ENCODE measurements around the gene ANKH.

ANKH gene

DNA sequence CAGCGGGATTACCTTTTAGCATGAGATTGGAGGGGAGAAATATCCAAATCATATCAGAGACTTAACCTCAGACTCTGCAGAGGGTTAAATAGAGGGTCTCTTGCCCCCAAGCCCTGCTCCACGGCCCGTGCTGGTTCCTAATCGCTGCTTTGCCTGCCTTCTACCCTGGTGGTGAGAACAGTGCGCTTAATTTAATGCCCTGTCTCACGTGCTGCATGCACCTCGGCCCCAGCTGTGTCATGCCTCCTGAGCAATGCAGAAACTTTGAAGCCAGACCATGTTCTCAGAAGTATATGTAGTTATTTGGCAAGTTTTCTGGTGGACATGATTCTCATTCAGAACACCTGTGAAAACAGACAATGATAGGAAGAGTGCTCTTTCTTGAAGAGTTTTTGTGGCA lies 205.6 kb downstream of the ANKH start:
- Histone ChIP-seq H3K27ac (ENCODE audit: insufficient read depth, low read length, poor library complexity, severe bottlenecking) (peak overlapping the region; percentile 85), H3K4me3 (ENCODE audit: insufficient read depth, low read depth, low read length, poor library complexity, severe bottlenecking) (peak overlapping the region; percentile 67)
- DNase-seq, result peak; percentile 29 to 39 (median 38)

DNA sequence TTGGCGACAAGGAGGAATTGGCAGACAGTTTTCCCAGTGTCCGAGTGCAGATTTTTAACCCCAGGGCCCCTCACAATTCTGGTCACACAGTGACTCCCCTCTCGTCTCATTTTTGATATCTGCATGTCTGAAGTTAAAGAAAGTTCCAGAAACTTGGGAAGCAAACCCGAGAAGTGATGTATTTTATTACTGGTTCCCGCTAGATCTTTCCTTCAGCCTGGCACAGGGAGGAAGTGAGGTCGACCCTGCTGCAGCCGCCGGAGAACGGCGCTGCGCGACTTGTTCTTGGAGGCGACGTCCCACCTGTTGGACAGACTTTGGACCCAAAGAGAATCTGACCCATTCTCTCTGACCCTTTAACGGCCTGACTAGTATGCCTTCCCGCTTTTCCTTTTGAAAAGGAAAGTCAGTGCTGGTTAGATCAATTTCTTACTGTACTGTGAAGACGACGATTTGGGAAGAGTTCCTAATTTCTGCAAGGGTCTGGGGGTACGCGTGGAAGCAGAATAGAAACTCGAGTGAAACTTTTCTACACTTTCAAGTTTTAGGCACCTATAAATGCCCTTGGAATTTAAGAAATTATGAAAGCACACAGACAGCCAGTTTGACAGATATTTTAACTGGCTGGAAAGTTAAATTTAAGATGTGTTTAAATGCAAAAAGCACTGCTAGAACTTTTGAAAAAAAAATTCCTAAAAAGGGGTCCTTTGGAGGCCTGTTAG lies 206.3 kb downstream of the ANKH start:
- Histone ChIP-seq H3K4me1 (ENCODE audit: control insufficient read depth, insufficient read depth, low read length, poor library complexity, severe bottlenecking) (peaks cover 37% of the 10 kb centered on the region), H3K9me3 (ENCODE audit: control insufficient read depth, low read length) (no peaks in the 10 kb centered on the region), H3K36me3 (ENCODE audit: control insufficient read depth, insufficient read depth, low read length) (no peaks in the 10 kb centered on the region), H3K27ac (ENCODE audit: insufficient read depth, low read length, poor library complexity, severe bottlenecking) (peak overlapping the region; percentile 85), H3K4me3 (ENCODE audit: insufficient read depth, low read depth, low read length, poor library complexity, severe bottlenecking) (peak overlapping the region; percentile 67), H3K27me3 (replicated peaks; ENCODE audit: control insufficient read depth, insufficient read depth, low read length, poor library complexity, severe bottlenecking) (no peaks in the 10 kb centered on the region)
- DNase-seq, result no peak

More for the DNA sequence above, 205.6 kb downstream of the ANKH start:
- Histone ChIP-seq H3K4me1 (ENCODE audit: control insufficient read depth, insufficient read depth, low read length, poor library complexity, severe bottlenecking) (peaks cover 41% of the 10 kb centered on the region), H3K27me3 (replicated peaks; ENCODE audit: control insufficient read depth, insufficient read depth, low read length, poor library complexity, severe bottlenecking) (no peaks in the 10 kb centered on the region), H3K36me3 (ENCODE audit: control insufficient read depth, insufficient read depth, low read length) (no peaks in the 10 kb centered on the region), H3K9me3 (ENCODE audit: control insufficient read depth, low read length) (no peaks in the 10 kb centered on the region)

GRCh38 chr5:14664270-14665100 lies 207.1 kb downstream of the ANKH start, which contains the start of gene OTULIN:
Gene OTULIN, plus strand, starts transcription at chr5:14664718. Its CDS starts 108 bp downstream, at chr5:14664826.
- Histone ChIP-seq H3K36me3 (ENCODE audit: control insufficient read depth, insufficient read depth, low read length) (no peaks in the 10 kb centered on the region), H3K4me1 (ENCODE audit: control insufficient read depth, insufficient read depth, low read length, poor library complexity, severe bottlenecking) (peaks cover 37% of the 10 kb centered on the region), H3K27me3 (replicated peaks; ENCODE audit: control insufficient read depth, insufficient read depth, low read length, poor library complexity, severe bottlenecking) (no peaks in the 10 kb centered on the region), H3K9me3 (ENCODE audit: control insufficient read depth, low read length) (no peaks in the 10 kb centered on the region), H3K27ac (ENCODE audit: insufficient read depth, low read length, poor library complexity, severe bottlenecking) (peak within 1 kb of the TSS; percentile 85), H3K4me3 (ENCODE audit: insufficient read depth, low read depth, low read length, poor library complexity, severe bottlenecking) (peak within 1 kb of the TSS; percentile 67)
- DNase-seq, result peak; percentile 78 to 84 (median 79)

DNA sequence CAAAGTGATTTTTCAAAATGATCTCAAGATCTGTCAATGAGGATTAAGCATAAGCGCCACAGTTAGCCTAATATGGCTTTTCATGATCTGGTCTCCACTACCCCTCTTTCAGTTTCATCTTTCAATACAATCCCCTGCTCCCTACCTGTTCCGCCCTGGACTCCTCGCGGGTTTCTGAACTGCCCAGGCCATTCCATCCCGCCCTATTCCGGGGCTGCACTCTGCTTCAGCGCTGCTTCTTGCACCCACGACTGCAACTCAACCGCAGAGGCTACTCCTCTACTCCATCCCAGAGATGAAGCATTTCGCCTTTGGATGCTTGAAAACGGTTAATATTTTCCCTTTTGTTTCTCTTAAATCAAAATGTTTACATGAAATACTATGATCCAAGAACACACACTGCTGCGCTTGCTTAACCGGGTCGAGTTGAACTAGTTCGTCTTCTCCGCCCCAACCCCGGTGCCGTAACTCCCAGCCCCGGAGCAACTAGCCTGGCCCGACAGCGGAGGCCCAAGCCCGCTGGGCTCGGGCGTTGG lies 207.8 kb downstream of the ANKH start:
- DNase-seq, result no peak
- Histone ChIP-seq H3K27ac (ENCODE audit: insufficient read depth, low read length, poor library complexity, severe bottlenecking) (peak overlapping the region; percentile 85), H3K36me3 (ENCODE audit: control insufficient read depth, insufficient read depth, low read length) (no peaks in the 10 kb centered on the region), H3K4me1 (ENCODE audit: control insufficient read depth, insufficient read depth, low read length, poor library complexity, severe bottlenecking) (peaks cover 37% of the 10 kb centered on the region), H3K27me3 (replicated peaks; ENCODE audit: control insufficient read depth, insufficient read depth, low read length, poor library complexity, severe bottlenecking) (no peaks in the 10 kb centered on the region), H3K9me3 (ENCODE audit: control insufficient read depth, low read length) (no peaks in the 10 kb centered on the region), H3K4me3 (ENCODE audit: insufficient read depth, low read depth, low read length, poor library complexity, severe bottlenecking) (peak overlapping the region; percentile 67)

- Histone ChIP-seq H3K36me3 (ENCODE audit: control insufficient read depth, insufficient read depth, low read length) (no peaks in the 10 kb centered on the region), H3K9me3 (ENCODE audit: control insufficient read depth, low read length) (no peaks in the 10 kb centered on the region), H3K27ac (ENCODE audit: insufficient read depth, low read length, poor library complexity, severe bottlenecking) (no peak overlapping the region), H3K4me3 (ENCODE audit: insufficient read depth, low read depth, low read length, poor library complexity, severe bottlenecking) (peak overlapping the region; percentile 67), H3K27me3 (replicated peaks; ENCODE audit: control insufficient read depth, insufficient read depth, low read length, poor library complexity, severe bottlenecking) (no peaks in the 10 kb centered on the region), H3K4me1 (ENCODE audit: control insufficient read depth, insufficient read depth, low read length, poor library complexity, severe bottlenecking) (peaks cover 32% of the 10 kb centered on the region)
- DNase-seq, result no peak
Measured at GRCh38 chr5:14662721-14663260, 208.8 kb downstream of the ANKH start.

DNA sequence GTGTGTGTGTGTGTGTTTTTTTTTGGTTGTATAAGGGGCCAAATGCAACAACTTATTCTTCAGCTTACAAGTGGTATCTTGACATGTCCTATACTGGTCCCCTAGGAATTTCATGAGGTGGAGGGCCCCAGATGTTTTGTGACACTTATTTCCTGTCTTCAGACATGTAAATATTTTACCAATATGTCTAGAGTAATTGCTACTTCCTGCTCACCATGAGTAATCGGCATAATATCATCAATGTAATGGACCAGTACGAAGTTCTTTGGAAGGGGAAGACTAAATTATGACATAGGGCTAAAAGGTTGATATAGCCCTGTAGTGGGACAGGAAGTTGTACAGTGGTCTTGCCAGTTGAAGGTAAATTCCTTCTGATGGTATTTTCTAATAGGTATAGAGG lies 210.7 kb downstream of the ANKH start:
- Histone ChIP-seq H3K4me3 (ENCODE audit: insufficient read depth, low read depth, low read length, poor library complexity, severe bottlenecking) (no peak overlapping the region), H3K9me3 (ENCODE audit: control insufficient read depth, low read length) (no peaks in the 10 kb centered on the region), H3K36me3 (ENCODE audit: control insufficient read depth, insufficient read depth, low read length) (no peaks in the 10 kb centered on the region), H3K27ac (ENCODE audit: insufficient read depth, low read length, poor library complexity, severe bottlenecking) (no peak overlapping the region), H3K4me1 (ENCODE audit: control insufficient read depth, insufficient read depth, low read length, poor library complexity, severe bottlenecking) (peaks cover 15% of the 10 kb centered on the region), H3K27me3 (replicated peaks; ENCODE audit: control insufficient read depth, insufficient read depth, low read length, poor library complexity, severe bottlenecking) (no peaks in the 10 kb centered on the region)
- no peak for DNase-seq

- H3K4me3 ChIP-seq (ENCODE audit: insufficient read depth, low read depth, low read length, poor library complexity, severe bottlenecking), result no peak overlapping the region
- no peaks in the 10 kb centered on the region for H3K27me3 ChIP-seq (replicated peaks; ENCODE audit: control insufficient read depth, insufficient read depth, low read length, poor library complexity, severe bottlenecking)
- peaks cover 12% of the 10 kb centered on the region for H3K4me1 ChIP-seq (ENCODE audit: control insufficient read depth, insufficient read depth, low read length, poor library complexity, severe bottlenecking)
- no peak overlapping the region for H3K27ac ChIP-seq (ENCODE audit: insufficient read depth, low read length, poor library complexity, severe bottlenecking)
- no peaks in the 10 kb centered on the region for H3K9me3 ChIP-seq (ENCODE audit: control insufficient read depth, low read length)
- no peaks in the 10 kb centered on the region for H3K36me3 ChIP-seq (ENCODE audit: control insufficient read depth, insufficient read depth, low read length)
- no peak for DNase-seq
Measured at GRCh38 chr5:14659821-14660607, 211.6 kb downstream of the ANKH start.

DNA sequence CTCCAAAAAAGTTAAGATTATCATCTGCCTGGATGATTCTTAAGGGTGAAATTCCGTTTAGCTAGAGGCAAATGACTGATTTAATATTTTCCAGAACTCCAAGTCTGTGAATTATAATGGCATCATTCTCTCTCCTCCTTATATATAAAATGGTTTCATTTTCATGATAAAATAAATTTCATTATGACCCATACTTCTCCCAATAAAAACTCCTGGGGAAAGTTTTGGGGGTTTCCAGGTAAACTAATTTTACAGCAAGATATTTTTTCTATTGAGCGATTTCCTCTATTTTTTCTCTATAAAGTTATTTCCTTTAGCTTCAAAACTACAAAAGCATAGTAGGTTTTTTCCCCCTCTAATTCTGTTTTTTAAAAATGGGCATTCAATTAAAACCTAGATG lies 214.7 kb downstream of the ANKH start:
- Histone ChIP-seq H3K4me3 (ENCODE audit: insufficient read depth, low read depth, low read length, poor library complexity, severe bottlenecking) (no peak overlapping the region), H3K9me3 (ENCODE audit: control insufficient read depth, low read length) (no peaks in the 10 kb centered on the region), H3K27me3 (replicated peaks; ENCODE audit: control insufficient read depth, insufficient read depth, low read length, poor library complexity, severe bottlenecking) (no peaks in the 10 kb centered on the region), H3K4me1 (ENCODE audit: control insufficient read depth, insufficient read depth, low read length, poor library complexity, severe bottlenecking) (peaks cover 3% of the 10 kb centered on the region), H3K27ac (ENCODE audit: insufficient read depth, low read length, poor library complexity, severe bottlenecking) (no peak overlapping the region), H3K36me3 (ENCODE audit: control insufficient read depth, insufficient read depth, low read length) (no peaks in the 10 kb centered on the region)
- no peak for DNase-seq

DNA sequence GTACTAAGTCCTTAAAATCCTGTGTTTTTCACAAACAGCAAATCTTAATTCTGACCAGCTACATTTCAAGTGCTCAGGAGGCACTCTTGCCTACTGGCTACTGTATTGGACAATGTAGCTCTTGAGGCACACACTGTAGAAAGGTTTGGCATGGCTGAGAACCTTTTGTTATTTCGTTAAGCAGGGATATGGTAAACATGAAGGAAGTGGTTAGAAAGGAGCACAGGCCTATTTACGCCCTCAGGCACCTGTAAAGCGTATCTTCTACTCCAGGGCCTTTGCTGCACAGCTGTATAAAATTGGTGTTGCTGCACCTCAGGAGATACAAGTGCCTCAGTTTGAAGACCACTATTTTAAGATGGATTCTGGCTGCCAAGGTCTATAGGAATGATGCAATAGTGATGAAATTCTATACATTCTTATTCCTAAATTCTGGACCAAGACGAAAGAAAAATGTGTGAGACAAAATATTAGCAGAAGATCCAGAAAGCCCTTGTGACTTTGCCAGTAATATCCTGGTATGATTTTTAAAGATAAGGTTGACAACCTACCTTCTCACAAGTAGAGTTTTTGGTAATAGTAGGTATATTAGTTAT lies 216.3 kb downstream of the ANKH start:
- Histone ChIP-seq H3K36me3 (ENCODE audit: control insufficient read depth, insufficient read depth, low read length) (no peaks in the 10 kb centered on the region), H3K4me3 (ENCODE audit: insufficient read depth, low read depth, low read length, poor library complexity, severe bottlenecking) (no peak overlapping the region), H3K27me3 (replicated peaks; ENCODE audit: control insufficient read depth, insufficient read depth, low read length, poor library complexity, severe bottlenecking) (no peaks in the 10 kb centered on the region), H3K4me1 (ENCODE audit: control insufficient read depth, insufficient read depth, low read length, poor library complexity, severe bottlenecking) (peaks cover 3% of the 10 kb centered on the region), H3K9me3 (ENCODE audit: control insufficient read depth, low read length) (no peaks in the 10 kb centered on the region), H3K27ac (ENCODE audit: insufficient read depth, low read length, poor library complexity, severe bottlenecking) (no peak overlapping the region)
- no peak for DNase-seq

All from effector memory CD4-positive, alpha-beta T cell (primary cell).